ENCODE measurements around the gene PPFIBP1. TPM values are rescaled to one million over a fixed set of nuclear protein-coding genes. Genes with fewer than 3 reads are reported as not detected.
"Not testable (repeated sequence)": the region's sequence is repeated elsewhere in the genome, so short reads cannot be mapped to it uniquely, and the experiment has no call there.

The PPFIBP1 gene
- polyA plus RNA-seq, 1 donor (not counting 4 experiments of a cell fraction or from before 2014, with no cell fraction given) = 83.5 TPM

- peaks cover 4 to 7% of the 10 kb centered on the region in 2 experiments for H3K36me3 ChIP-seq (ENCODE audit: control insufficient read depth in 2 of 2, extremely low read depth in 1 of 2, insufficient read depth in 2 of 2, low read length in 2 of 2)
- no peaks in the 10 kb centered on the region for H3K9me1 ChIP-seq (ENCODE audit: control insufficient read depth, extremely low read depth, insufficient read depth, low read length)
- H3K4me1 ChIP-seq (ENCODE audit: control insufficient read depth, extremely low read depth, insufficient read depth, low read length) = peaks cover 9% of the 10 kb centered on the region
- H3K4me3 ChIP-seq (ENCODE audit: control insufficient read depth in 2 of 3, extremely low read depth in 1 of 3, insufficient read depth in 2 of 3, low read depth in 1 of 3, low read length in 3 of 3) = no peak overlapping the region
- H3K4me2 ChIP-seq (ENCODE audit: control insufficient read depth, extremely low read depth, insufficient read depth, low read depth, low read length) = no peak overlapping the region
- DNase-seq (ENCODE audit: low read depth, low spot score) (no peak), FAIRE-seq (peak; percentile 84)
- TF ChIP-seq EZH2 (IDR thresholded peaks at IDR 0.05; ENCODE audit: low read length) (no peak), CTCF (optimal IDR thresholded peaks at IDR 0.05 in 1 of 3, IDR thresholded peaks at IDR 0.05 in 1 of 3, conservative IDR thresholded peaks at IDR 0.05 in 1 of 3; ENCODE audit: extremely low read depth in 1 of 3, insufficient read depth in 2 of 3, low read length in 3 of 3) (peak; percentile 37 to 50 (median 47))
- peak overlapping the region; percentile 30 for H3K27ac ChIP-seq (ENCODE audit: control insufficient read depth, insufficient read depth, low read length)
- dilution Hi-C loops (cut with MboI; ENCODE audit: extremely low pct_ligation_motif_present, low sequenced_read_pairs) = no loop called here
- H3K27me3 ChIP-seq (ENCODE audit: control insufficient read depth, extremely low read depth, insufficient read depth, low read length) = no peaks in the 10 kb centered on the region
- H3K79me2 ChIP-seq (ENCODE audit: control insufficient read depth, insufficient read depth, low read length) = peaks cover 21% of the 10 kb centered on the region
- no peaks in the 10 kb centered on the region for H4K20me1 ChIP-seq (ENCODE audit: control insufficient read depth, extremely low read depth, insufficient read depth, low read length)
- no peaks in the 10 kb centered on the region for H3K9me3 ChIP-seq (ENCODE audit: control insufficient read depth, low read depth, low read length)
- H3K9ac ChIP-seq (ENCODE audit: control insufficient read depth, extremely low read depth, insufficient read depth, low read length) = no peak overlapping the region
- H2AFZ ChIP-seq (ENCODE audit: control insufficient read depth, low read length) = no peak overlapping the region
Measured at GRCh38 chr12:27635349-27635972, 111.5 kb downstream of the PPFIBP1 start.

GRCh38 chr12:27636569-27636968 lies 112.6 kb downstream of the PPFIBP1 start:
- H3K36me3 ChIP-seq (ENCODE audit: control insufficient read depth in 2 of 2, extremely low read depth in 1 of 2, insufficient read depth in 2 of 2, low read length in 2 of 2); H2AFZ ChIP-seq (ENCODE audit: control insufficient read depth, low read length); H4K20me1 ChIP-seq (ENCODE audit: control insufficient read depth, extremely low read depth, insufficient read depth, low read length); FAIRE-seq; H3K9ac ChIP-seq (ENCODE audit: control insufficient read depth, extremely low read depth, insufficient read depth, low read length); H3K4me1 ChIP-seq (ENCODE audit: control insufficient read depth, extremely low read depth, insufficient read depth, low read length); DNase-seq (ENCODE audit: low read depth, low spot score); H3K4me3 ChIP-seq (ENCODE audit: control insufficient read depth in 2 of 3, extremely low read depth in 1 of 3, insufficient read depth in 2 of 3, low read depth in 1 of 3, low read length in 3 of 3); H3K27ac ChIP-seq (ENCODE audit: control insufficient read depth, insufficient read depth, low read length); H3K9me3 ChIP-seq (ENCODE audit: control insufficient read depth, low read depth, low read length); H3K4me2 ChIP-seq (ENCODE audit: control insufficient read depth, extremely low read depth, insufficient read depth, low read depth, low read length); dilution Hi-C loops (cut with MboI; ENCODE audit: extremely low pct_ligation_motif_present, low sequenced_read_pairs); H3K27me3 ChIP-seq (ENCODE audit: control insufficient read depth, extremely low read depth, insufficient read depth, low read length); H3K9me1 ChIP-seq (ENCODE audit: control insufficient read depth, extremely low read depth, insufficient read depth, low read length): not testable (repeated sequence)
- H3K79me2 ChIP-seq (ENCODE audit: control insufficient read depth, insufficient read depth, low read length) = peaks cover 11% of the 10 kb centered on the region

GRCh38 chr12:27637524-27637923 lies 113.5 kb downstream of the PPFIBP1 start:
- Histone ChIP-seq H3K4me2 (ENCODE audit: control insufficient read depth, extremely low read depth, insufficient read depth, low read depth, low read length) (no peak overlapping the region), H3K79me2 (ENCODE audit: control insufficient read depth, insufficient read depth, low read length) (peaks cover 4% of the 10 kb centered on the region), H2AFZ (ENCODE audit: control insufficient read depth, low read length) (no peak overlapping the region), H3K36me3 (ENCODE audit: control insufficient read depth in 2 of 2, extremely low read depth in 1 of 2, insufficient read depth in 2 of 2, low read length in 2 of 2) (peaks cover 4 to 7% of the 10 kb centered on the region in 2 experiments), H4K20me1 (ENCODE audit: control insufficient read depth, extremely low read depth, insufficient read depth, low read length) (no peaks in the 10 kb centered on the region), H3K27ac (ENCODE audit: control insufficient read depth, insufficient read depth, low read length) (no peak overlapping the region), H3K4me3 (ENCODE audit: control insufficient read depth in 2 of 3, extremely low read depth in 1 of 3, insufficient read depth in 2 of 3, low read depth in 1 of 3, low read length in 3 of 3) (no peak overlapping the region), H3K9ac (ENCODE audit: control insufficient read depth, extremely low read depth, insufficient read depth, low read length) (no peak overlapping the region), H3K27me3 (ENCODE audit: control insufficient read depth, extremely low read depth, insufficient read depth, low read length) (no peaks in the 10 kb centered on the region), H3K9me1 (ENCODE audit: control insufficient read depth, extremely low read depth, insufficient read depth, low read length) (no peaks in the 10 kb centered on the region), H3K4me1 (ENCODE audit: control insufficient read depth, extremely low read depth, insufficient read depth, low read length) (peaks cover 3% of the 10 kb centered on the region), H3K9me3 (ENCODE audit: control insufficient read depth, low read depth, low read length) (no peaks in the 10 kb centered on the region)
- TF ChIP-seq EZH2 (IDR thresholded peaks at IDR 0.05; ENCODE audit: low read length) (no peak), CTCF (optimal IDR thresholded peaks at IDR 0.05 in 1 of 3, IDR thresholded peaks at IDR 0.05 in 1 of 3, conservative IDR thresholded peaks at IDR 0.05 in 1 of 3; ENCODE audit: extremely low read depth in 1 of 3, insufficient read depth in 2 of 3, low read length in 3 of 3) (no peak)
- FAIRE-seq (no peak), DNase-seq (ENCODE audit: low read depth, low spot score) (no peak)
- dilution Hi-C loops (cut with MboI; ENCODE audit: extremely low pct_ligation_motif_present, low sequenced_read_pairs) = no loop called here
